Cardiac septum (tissue), 1 donor: Measurements from ENCODE around the gene G6PC2. TPM values are rescaled to one million over a fixed set of nuclear protein-coding genes. Genes with fewer than 3 reads are reported as not detected.

ENCODE experiments used
- DNase-seq: peaks from one replicate; pipeline ENCODE4 v3.0.0-alpha.2; 2020; ENCODE audit warnings: low spot score
- intact Hi-C: fragments of 100-400 bp; cut with DNase I; formaldehyde crosslinking; loops from one replicate; pipeline ENCODE4 v1.14.0; 2022
- total RNA-seq: library from RNA; stranded (reverse); fragmentation: NEBNext Ultra II Directional; extraction: Animal tissue kit (Norgen Biotek cat#: 25700); gene quantifications from one replicate; pipeline ENCODE4 v1.2.1, GENCODE V29; 2021
- donor health status: DM: no; HTN: no; CAD: no.

Gene G6PC2
- total RNA-seq, 1 donor from 2014 or later: not detected

DNA sequence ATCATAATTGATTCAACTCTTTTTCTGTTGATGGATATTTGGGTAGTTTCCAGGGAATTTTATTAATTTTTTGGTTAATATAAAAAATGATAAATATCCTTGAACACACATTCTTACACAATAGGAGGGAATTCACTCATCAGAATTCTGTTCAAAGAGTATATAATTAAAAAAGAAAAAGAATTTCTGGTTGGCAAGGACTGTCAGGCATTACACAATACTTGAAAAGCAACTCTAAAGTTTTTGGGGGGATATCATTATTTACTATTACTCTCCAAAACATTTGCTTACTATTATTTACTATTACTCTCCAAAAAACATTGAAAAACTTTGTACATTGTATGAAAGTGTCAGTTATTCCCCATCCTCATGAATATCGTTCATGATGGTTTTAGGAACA, 38.0 kb downstream of the G6PC2 start:
- intact Hi-C loops: no loop called here
- DNase-seq: no peak

- intact Hi-C loops: no loop called here
- no peak for DNase-seq
These were observed 38.8 kb downstream of the G6PC2 start for GRCh38 chr2:168939918-168940317.

- intact Hi-C loops: no loop called here
- DNase-seq: no peak
These were observed 40.2 kb downstream of the G6PC2 start for GRCh38 chr2:168941297-168941696.

DNA sequence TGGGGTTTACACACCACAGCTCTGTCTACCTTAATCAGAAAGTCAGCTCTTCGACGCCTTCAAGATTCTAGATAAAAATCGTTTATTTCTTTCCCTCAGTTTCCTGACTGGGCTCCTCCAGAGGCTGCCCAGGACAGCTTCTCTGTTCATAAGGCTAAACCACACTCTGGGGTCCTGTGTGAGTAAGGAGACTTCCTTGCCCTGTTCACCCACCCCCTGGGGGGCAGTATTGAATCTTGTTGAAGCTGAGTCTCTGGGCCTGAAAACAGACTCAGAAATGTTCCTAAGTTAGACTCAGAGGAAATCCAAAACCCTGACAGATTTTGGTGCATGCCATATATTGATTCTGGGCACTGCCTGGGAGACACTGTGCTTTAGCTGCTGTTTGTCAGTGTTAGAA, 43.0 kb downstream of the G6PC2 start:
- DNase-seq: no peak
- intact Hi-C loops: no loop called here

DNA sequence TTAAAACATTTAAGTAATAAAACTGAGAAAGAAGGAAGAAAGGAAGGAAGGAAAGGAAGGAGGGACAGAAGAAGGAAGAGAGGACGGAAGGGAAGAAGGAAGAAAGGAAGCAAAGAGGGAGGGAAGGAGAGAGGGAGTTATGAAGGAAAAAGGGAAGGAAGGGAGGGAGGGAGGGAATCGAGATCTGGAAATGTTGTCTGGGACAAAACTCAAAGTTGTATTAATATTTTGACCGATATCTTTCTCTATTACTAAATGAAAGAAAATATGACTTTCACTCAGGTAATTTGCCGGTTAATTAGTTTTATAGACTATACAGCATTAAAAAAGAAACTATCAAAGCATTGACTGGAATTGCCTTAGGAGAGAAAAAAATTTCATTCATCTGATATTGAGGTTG, 44.4 kb downstream of the G6PC2 start:
- no peak for DNase-seq
- intact Hi-C loops: no loop called here

DNA sequence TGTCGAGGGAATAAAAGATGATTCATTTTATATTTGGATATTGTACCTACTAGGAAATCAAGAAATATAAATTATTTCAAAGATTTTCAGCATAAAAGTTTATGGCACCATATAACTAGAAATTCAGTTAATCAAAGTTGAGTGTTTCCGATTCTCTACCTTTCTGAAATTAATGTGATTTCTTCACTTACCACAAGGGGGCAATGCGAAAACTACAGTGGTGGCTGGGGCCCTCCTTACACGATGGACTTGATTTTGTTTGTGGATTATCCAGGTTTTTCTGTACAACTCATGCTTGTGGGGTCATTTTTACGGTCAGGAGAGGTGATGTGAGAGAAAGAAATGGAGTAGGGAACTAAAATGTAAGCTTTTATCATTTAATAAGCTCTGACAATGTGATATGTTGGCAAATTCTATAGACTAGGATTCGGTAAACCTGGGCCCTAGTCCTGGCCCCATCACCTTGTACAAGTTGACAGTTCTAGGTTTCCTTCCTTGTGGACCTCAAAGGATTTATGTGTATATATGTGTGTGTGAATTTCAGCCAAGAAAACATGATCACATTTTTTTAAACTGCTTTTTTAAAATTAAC, 47.6 kb downstream of the G6PC2 start:
- intact Hi-C loops: no loop called here
- no peak for DNase-seq

DNA sequence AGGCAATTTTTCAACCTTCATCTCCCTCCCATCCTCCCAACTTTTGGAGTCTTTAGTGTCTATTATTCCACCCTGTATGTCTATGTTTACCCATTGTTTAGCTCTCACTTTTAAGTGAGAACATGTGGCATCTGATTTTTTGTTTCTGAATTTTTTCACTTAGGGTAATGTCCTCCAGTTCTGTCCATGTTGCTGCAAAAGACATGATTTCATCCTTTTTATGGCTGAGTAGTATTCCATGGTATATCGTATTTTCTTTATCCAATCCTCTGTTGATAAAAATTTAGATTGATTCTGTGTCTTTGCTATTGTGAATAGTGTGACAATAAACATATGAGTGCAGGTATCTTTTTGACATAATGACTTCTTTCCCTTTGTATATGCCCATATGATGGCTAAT, 48.2 kb downstream of the G6PC2 start:
- intact Hi-C loops: no loop called here
- DNase-seq: no peak

- intact Hi-C loops: no loop called here
- DNase-seq: no peak
These were observed 50.8 kb downstream of the G6PC2 start for GRCh38 chr2:168951871-168952270.

DNA sequence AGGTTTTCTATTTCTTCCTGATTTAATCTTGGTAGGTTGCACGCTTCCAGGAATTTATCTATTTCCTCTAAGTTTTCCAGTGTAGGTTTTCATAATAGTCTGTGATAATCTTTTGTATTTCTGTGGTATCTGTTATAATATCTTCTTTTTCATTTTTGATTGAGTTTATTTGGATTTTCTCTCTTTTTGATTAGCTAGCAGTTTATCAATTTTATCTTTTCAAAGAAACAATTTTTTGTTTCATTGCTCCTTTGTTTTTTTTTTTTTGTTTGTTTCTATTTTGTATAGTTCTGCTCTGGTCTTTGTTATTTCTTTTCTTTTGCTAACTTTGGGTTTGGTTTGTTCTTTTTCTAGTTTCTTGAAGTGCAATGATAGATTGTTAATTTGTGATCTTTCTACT, 51.3 kb downstream of the G6PC2 start:
- no peak for DNase-seq
- intact Hi-C loops: no loop called here

DNA sequence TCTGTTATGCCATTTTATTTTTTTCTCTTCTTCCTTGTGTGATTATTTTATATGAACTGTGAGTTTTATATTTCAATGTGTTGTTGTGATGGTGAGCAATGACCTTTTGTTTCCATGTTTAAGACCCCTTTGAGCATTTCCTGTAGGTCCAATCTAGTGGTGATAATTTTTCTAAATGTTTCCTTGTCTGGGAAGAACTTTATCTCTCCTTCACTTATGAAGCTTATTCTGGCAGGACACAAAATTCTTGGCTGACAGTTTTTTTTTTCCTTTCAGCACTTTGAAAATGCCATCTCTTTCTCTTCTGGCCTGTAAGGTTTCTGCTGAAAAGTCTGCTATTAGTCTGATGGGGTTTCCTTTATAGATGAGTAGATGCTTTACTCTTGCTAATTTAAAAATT, 53.2 kb downstream of the G6PC2 start:
- no peak for DNase-seq
- intact Hi-C loops: no loop called here

DNA sequence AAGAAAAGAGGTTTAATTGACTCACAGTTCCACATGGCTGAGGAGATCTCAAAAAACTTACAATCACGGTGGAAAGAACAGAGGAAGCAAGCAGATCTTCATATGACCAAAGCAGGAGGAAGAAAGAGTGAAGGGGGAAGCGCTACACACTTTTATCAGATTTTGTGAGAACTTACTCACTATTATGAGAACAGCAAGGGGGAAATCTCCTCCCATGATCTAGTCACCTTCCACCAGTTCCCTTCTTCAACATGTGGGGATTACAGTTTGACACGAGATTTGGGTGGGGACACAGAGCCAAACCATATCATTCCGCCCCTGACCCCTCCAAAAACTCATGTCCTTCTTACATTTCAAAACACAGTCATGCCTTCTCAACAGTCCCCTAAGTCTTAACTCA, 54.2 kb downstream of the G6PC2 start:
- DNase-seq: no peak
- intact Hi-C loops: no loop called here

GRCh38 chr2:168956392-168956791, 55.3 kb downstream of the G6PC2 start:
- intact Hi-C loops: no loop called here
- DNase-seq: no peak

Other genes with a start within 250 kb of the G6PC2 start
- gene NOSTRIN, start 98.7 kb upstream of the G6PC2 start, total RNA-seq: 8.9 TPM
- 0.24 TPM for gene SPC25, start 10.9 kb upstream of the G6PC2 start, total RNA-seq
- gene ABCB11, start 130.0 kb downstream of the G6PC2 start, total RNA-seq: 0.03 TPM
- gene DHRS9, start 168.3 kb downstream of the G6PC2 start, total RNA-seq: 9.8 TPM